ENCODE data around the gene KAZALD1.

The KAZALD1 gene

GRCh38 chr10:101064415-101065030 lies 2.7 kb downstream of the KAZALD1 start (continued):
- TF ChIP-seq ZNF768 (tag by site-specific recombination; IDR thresholded peaks at IDR 0.05) (no peak), ZNF501 (tag by site-specific recombination; IDR thresholded peaks at IDR 0.05) (no peak), ZNF404 (tag by site-specific recombination; IDR thresholded peaks at IDR 0.05) (no peak), ZNF621 (tag by site-specific recombination; IDR thresholded peaks at IDR 0.05) (no peak), ZNF354C (tag by site-specific recombination; IDR thresholded peaks at IDR 0.05; ENCODE audit: borderline replicate concordance, low read depth) (no peak), ZSCAN5A (tag by site-specific recombination; IDR thresholded peaks at IDR 0.05) (no peak), ZNF747 (tag by site-specific recombination; IDR thresholded peaks at IDR 0.05) (no peak), OSR2 (tag by site-specific recombination; IDR thresholded peaks at IDR 0.05) (no peak), ZNF157 (tag by site-specific recombination; IDR thresholded peaks at IDR 0.05) (no peak), ZNF248 (tag by site-specific recombination; IDR thresholded peaks at IDR 0.05) (no peak), ZNF266 (tag by site-specific recombination; IDR thresholded peaks at IDR 0.05; ENCODE audit: low read depth) (no peak), ZNF639 (tag by site-specific recombination; IDR thresholded peaks at IDR 0.05) (no peak)

GRCh38 chr10:101065481-101066145 lies 3.8 kb downstream of the KAZALD1 start:
- POLR2A ChIA-PET: interaction anchor here (0.7 kb wide), 1 partner anchor 776 kb away, joined by 3 read pairs; no protein-coding TSS in a partner anchor
- H3K4me3 ChIP-seq (ENCODE audit: low read depth, low read length): peak overlapping the region; percentile 27

More at GRCh38 chr10:101065481-101066145, 3.8 kb downstream of the KAZALD1 start:
- TF ChIP-seq ZBTB17 (tag by site-specific recombination; IDR thresholded peaks at IDR 0.05): no peak
- TF ChIP-seq ZNF837 (tag by site-specific recombination; IDR thresholded peaks at IDR 0.05): no peak
- no peak for TF ChIP-seq KLF1 (tag by site-specific recombination; IDR thresholded peaks at IDR 0.05)
- no peak for TF ChIP-seq IKZF3 (tag by site-specific recombination; IDR thresholded peaks at IDR 0.05)
- TF ChIP-seq BCL11B (tag by site-specific recombination; IDR thresholded peaks at IDR 0.05; ENCODE audit: low read depth): no peak
- no peak for TF ChIP-seq ZNF350 (tag by site-specific recombination; IDR thresholded peaks at IDR 0.05)
- TF ChIP-seq YY2 (tag by site-specific recombination; IDR thresholded peaks at IDR 0.05): no peak
- TF ChIP-seq BCL11A (tag by site-specific recombination; IDR thresholded peaks at IDR 0.05; ENCODE audit: low read depth): no peak
- TF ChIP-seq ZBTB26 (tag by site-specific recombination; optimal IDR thresholded peaks at IDR 0.05): no peak
- TF ChIP-seq ZNF571 (tag by site-specific recombination; IDR thresholded peaks at IDR 0.05): no peak
- TF ChIP-seq GLIS1 (tag by site-specific recombination; IDR thresholded peaks at IDR 0.05): no peak
- no peak for TF ChIP-seq HOXC10 (CRISPR knock-in tag; IDR thresholded peaks at IDR 0.05)
- no peak for TF ChIP-seq ZNF776 (tag by site-specific recombination; IDR thresholded peaks at IDR 0.05; ENCODE audit: borderline replicate concordance)
- TF ChIP-seq ZBTB44 (tag by site-specific recombination; IDR thresholded peaks at IDR 0.05): no peak
- TF ChIP-seq ZIC2 (tag by site-specific recombination; IDR thresholded peaks at IDR 0.05): no peak
- Histone ChIP-seq H3K9me3 (ENCODE audit: control insufficient read depth, insufficient read depth, low read depth, low read length) (no peaks in the 10 kb centered on the region), H3K36me3 (ENCODE audit: control insufficient read depth in 2 of 2, insufficient read depth in 1 of 2, low read length in 2 of 2) (no peaks in the 10 kb centered on the region), H3K4me1 (ENCODE audit: control insufficient read depth, insufficient read depth, low read length) (peaks cover 22% of the 10 kb centered on the region), H3K27ac (ENCODE audit: extremely low read depth, low read depth, low read length) (peak overlapping the region; percentile 78)
- CTCF ChIA-PET: interaction anchor here (0.6 to 6.2 kb wide), 9 partner anchors 12 to 96 kb away, joined by 3 to 61 read pairs (median 7); partner anchors contain the start of gene LZTS2

All from HEK293 (cell line).